SU-DHL-6 (cell line): ENCODE results near the gene GREB1L.

ENCODE experiments used
- CTCF ChIP-seq: fragments of 200-600 bp; sonication (generic); IDR thresholded peaks from one replicate; pipeline ENCODE4 v1.5.1; 2017; ENCODE audit warnings: antibody characterized with exemption, mild to moderate bottlenecking, low read length, moderate library complexity; ENCODE audit not compliant: insufficient read depth, poor library complexity, severe bottlenecking
- EZH2phosphoT487 ChIP-seq: fragments of 200-600 bp; sonication (generic), shearing (Covaris generic); conservative IDR thresholded peaks from 2 replicates; pipeline ENCODE4 v1.6.1; 2018; ENCODE audit warnings: mild to moderate bottlenecking, antibody characterized with exemption, low read length, moderate library complexity, mixed read lengths

DNA sequence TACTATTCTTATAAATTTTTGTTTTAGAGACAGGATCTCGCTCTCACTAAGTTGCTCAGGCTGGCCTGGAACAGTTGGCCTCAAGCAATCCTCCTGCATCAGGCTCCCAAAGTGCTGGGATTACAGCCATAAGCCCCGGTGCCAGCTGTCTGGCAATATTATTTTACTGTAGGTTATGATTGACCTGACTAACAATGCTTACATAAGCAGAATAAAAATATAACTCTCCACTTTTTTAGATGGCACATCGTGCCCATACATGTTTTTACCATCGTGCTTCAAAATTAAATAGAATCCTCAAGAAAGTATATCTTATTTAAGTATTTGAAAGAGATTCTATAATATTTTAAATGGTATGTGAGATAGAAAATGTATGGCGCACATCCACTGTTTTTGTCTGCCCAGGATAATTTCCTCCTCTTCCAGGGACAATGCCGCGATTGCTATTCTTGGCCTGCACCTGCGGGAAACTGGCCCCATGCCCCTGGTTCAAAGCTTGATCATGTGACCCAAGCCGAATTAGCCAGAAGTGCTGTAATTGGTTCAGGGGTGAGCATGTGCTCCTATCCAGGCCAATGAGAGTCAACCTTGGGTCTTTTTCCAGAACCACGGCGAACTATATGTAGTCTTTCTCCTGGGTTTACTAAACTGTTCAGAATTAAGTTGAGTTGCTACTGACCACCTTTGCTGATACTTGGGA is 38.3 kb upstream of the GREB1L start:
- TF ChIP-seq CTCF (no peak), EZH2phosphoT487 (no peak)
